GM12878 (cell line): ENCODE data around the gene CADM2.
"Not testable (repeated sequence)": the region's sequence is repeated elsewhere in the genome, so short reads cannot be mapped to it uniquely, and the experiment has no call there.

Experiments used
- CHD2 ChIP-seq: IDR thresholded peaks from 2 replicates; pipeline ENCODE4 v1.6.1; 2011; ENCODE audit warnings: low read depth, low read length, improper control_type of control experiment, borderline replicate concordance
- CREM ChIP-seq: IDR thresholded peaks from 2 replicates; pipeline ENCODE4 v1.6.1; 2014; ENCODE audit warnings: antibody characterized with exemption, low read depth
- DPF2 ChIP-seq: fragments of 450-650 bp; IDR thresholded peaks from 2 replicates; pipeline ENCODE4 v1.6.1; 2017; ENCODE audit warnings: mild to moderate bottlenecking
- ETV6 ChIP-seq, 2 experiments: fragments of 450-650 bp in 1 of 2; IDR thresholded peaks in 1 of 2; conservative IDR thresholded peaks in 1 of 2; 2 replicates each; pipeline ENCODE4 v1.6.1; 2014; ENCODE audit warnings: antibody characterized with exemption in 1 of 2, borderline replicate concordance in 1 of 2, low read depth in 1 of 2, mild to moderate bottlenecking in 1 of 2, moderate library complexity in 1 of 2
- KAT2A ChIP-seq: conservative IDR thresholded peaks from 2 replicates; pipeline ENCODE4 v1.6.1; 2011; ENCODE audit warnings: low read depth, low read length; ENCODE audit not compliant: control insufficient read depth
- POLR2A ChIP-seq: IDR thresholded peaks from 2 replicates; pipeline ENCODE4 v1.6.1; 2011; ENCODE audit warnings: low read depth, mild to moderate bottlenecking, low read length
- POU2F2 ChIP-seq: IDR thresholded peaks from 3 replicates; pipeline ENCODE4 v1.6.1; 2011; ENCODE audit warnings: low read depth, mild to moderate bottlenecking, low read length, borderline replicate concordance
- RB1 ChIP-seq: fragments of 450-650 bp; formaldehyde crosslinking; IDR thresholded peaks from 2 replicates; pipeline ENCODE4 v1.6.1; 2017; ENCODE audit warnings: mild to moderate bottlenecking, borderline replicate concordance
- ZBTB11 ChIP-seq: fragments of 450-650 bp; formaldehyde crosslinking; IDR thresholded peaks from 2 replicates; pipeline ENCODE4 v1.5.0; 2022; ENCODE audit warnings: mild to moderate bottlenecking, missing genetic modification characterization
- ZBTB33 ChIP-seq: fragments of 450-650 bp; IDR thresholded peaks from 2 replicates; pipeline ENCODE4 v1.6.1; 2017; ENCODE audit warnings: mild to moderate bottlenecking
- ZNF24 ChIP-seq: fragments of 450-650 bp; IDR thresholded peaks from 2 replicates; pipeline ENCODE4 v1.6.1; 2017; ENCODE audit warnings: antibody characterized with exemption, mild to moderate bottlenecking
- TF ChIP-seq, protein P1 (sequence below): fragments of 450-650 bp; IDR thresholded peaks from 2 replicates; pipeline ENCODE4 v1.6.1; 2016; ENCODE audit warnings: mild to moderate bottlenecking, moderate library complexity, borderline replicate concordance
- TF ChIP-seq, protein P2 (sequence below): IDR thresholded peaks from 2 replicates; pipeline ENCODE4 v1.6.1; 2011; ENCODE audit warnings: mild to moderate bottlenecking, low read depth, low read length, moderate library complexity; ENCODE audit not compliant: insufficient replicate concordance

DNA sequence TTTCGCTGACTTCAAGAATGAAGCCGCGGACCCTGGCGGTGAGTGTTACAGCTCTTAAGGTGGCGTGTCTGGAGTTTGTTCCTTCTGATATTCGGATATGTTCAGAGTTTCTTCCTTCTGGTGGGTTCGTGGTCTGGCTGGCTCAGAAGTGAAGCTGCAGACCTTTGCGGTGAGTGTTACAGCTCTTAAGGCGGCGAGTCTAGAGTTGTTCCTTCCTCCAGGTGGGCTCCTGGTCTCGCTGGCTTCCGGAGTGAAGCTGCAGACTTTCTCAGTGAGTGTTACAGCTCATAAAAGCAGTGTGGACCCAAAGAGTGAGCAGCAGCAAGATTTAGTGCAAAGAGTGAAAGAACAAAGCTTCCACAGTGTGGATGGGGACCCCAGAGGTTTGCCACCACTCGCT is 174.1 kb downstream of the CADM2 start:
- not testable (repeated sequence) for TF ChIP-seq POU2F2; RB1; KAT2A; CHD2; DPF2; ZBTB11 (CRISPR knock-in tag); POLR2A; ZNF24; ZBTB33; CREM; ETV6 (conservative IDR thresholded peaks at IDR 0.05 in 1 of 2, IDR thresholded peaks at IDR 0.05 in 1 of 2; ENCODE audit: borderline replicate concordance in 1 of 2, low read depth in 1 of 2)
- TF ChIP-seq, protein P1, sequence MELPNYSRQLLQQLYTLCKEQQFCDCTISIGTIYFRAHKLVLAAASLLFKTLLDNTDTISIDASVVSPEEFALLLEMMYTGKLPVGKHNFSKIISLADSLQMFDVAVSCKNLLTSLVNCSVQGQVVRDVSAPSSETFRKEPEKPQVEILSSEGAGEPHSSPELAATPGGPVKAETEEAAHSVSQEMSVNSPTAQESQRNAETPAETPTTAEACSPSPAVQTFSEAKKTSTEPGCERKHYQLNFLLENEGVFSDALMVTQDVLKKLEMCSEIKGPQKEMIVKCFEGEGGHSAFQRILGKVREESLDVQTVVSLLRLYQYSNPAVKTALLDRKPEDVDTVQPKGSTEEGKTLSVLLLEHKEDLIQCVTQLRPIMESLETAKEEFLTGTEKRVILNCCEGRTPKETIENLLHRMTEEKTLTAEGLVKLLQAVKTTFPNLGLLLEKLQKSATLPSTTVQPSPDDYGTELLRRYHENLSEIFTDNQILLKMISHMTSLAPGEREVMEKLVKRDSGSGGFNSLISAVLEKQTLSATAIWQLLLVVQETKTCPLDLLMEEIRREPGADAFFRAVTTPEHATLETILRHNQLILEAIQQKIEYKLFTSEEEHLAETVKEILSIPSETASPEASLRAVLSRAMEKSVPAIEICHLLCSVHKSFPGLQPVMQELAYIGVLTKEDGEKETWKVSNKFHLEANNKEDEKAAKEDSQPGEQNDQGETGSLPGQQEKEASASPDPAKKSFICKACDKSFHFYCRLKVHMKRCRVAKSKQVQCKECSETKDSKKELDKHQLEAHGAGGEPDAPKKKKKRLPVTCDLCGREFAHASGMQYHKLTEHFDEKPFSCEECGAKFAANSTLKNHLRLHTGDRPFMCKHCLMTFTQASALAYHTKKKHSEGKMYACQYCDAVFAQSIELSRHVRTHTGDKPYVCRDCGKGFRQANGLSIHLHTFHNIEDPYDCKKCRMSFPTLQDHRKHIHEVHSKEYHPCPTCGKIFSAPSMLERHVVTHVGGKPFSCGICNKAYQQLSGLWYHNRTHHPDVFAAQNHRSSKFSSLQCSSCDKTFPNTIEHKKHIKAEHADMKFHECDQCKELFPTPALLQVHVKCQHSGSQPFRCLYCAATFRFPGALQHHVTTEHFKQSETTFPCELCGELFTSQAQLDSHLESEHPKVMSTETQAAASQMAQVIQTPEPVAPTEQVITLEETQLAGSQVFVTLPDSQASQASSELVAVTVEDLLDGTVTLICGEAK: not testable (repeated sequence)
- TF ChIP-seq, protein P2, sequence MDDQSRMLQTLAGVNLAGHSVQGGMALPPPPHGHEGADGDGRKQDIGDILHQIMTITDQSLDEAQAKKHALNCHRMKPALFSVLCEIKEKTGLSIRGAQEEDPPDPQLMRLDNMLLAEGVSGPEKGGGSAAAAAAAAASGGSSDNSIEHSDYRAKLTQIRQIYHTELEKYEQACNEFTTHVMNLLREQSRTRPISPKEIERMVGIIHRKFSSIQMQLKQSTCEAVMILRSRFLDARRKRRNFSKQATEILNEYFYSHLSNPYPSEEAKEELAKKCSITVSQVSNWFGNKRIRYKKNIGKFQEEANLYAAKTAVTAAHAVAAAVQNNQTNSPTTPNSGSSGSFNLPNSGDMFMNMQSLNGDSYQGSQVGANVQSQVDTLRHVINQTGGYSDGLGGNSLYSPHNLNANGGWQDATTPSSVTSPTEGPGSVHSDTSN: not testable (repeated sequence)
